Progenitor cell of endocrine pancreas (in vitro differentiated cells): ENCODE results near the gene STX1B. TPM values are rescaled to one million over a fixed set of nuclear protein-coding genes. Genes with fewer than 3 reads are reported as not detected.

Experiments
- DNase-seq: peaks from one replicate; pipeline ENCODE4 v3.0.0; 2021; ENCODE audit warnings: low spot score; ENCODE audit not compliant: unreplicated experiment
- H3K27ac Mint-ChIP-seq: 2 replicates; pipeline ENCODE4 v1.8.0; 2021; ENCODE audit warnings: mild to moderate bottlenecking, moderate library complexity, mixed read lengths
- H3K27me3 Mint-ChIP-seq: 2 replicates; pipeline ENCODE4 v1.8.0; 2021; ENCODE audit warnings: mixed read lengths
- H3K36me3 Mint-ChIP-seq: 2 replicates; pipeline ENCODE4 v1.8.0; 2022; ENCODE audit warnings: mixed read lengths; ENCODE audit not compliant: insufficient read depth
- H3K4me1 Mint-ChIP-seq: 2 replicates; pipeline ENCODE4 v1.8.0; 2021; ENCODE audit warnings: low read depth, mixed read lengths
- H3K4me3 Mint-ChIP-seq: 2 replicates; pipeline ENCODE4 v1.8.0; 2021; ENCODE audit warnings: low read depth, mild to moderate bottlenecking, moderate library complexity, mixed read lengths
- H3K9me3 Mint-ChIP-seq: 2 replicates; pipeline ENCODE4 v1.8.0; 2021; ENCODE audit warnings: low read depth, mixed read lengths
- CTCF ChIP-seq: fragments of 200-600 bp; sonication (generic); IDR thresholded peaks from one replicate; pipeline ENCODE4 v1.5.0; 2021; ENCODE audit warnings: antibody characterized with exemption, mild to moderate bottlenecking; ENCODE audit not compliant: unreplicated experiment
- total RNA-seq: library from RNA; stranded (reverse); gene quantifications from 2 replicates; pipeline ENCODE4 v1.2.1, GENCODE V29; 2021

Gene STX1B
- total RNA-seq, 1 donor from 2014 or later = 1.0 TPM

- H3K27ac Mint-ChIP-seq = no peak overlapping the region
- H3K4me3 Mint-ChIP-seq = no peak overlapping the region
- DNase-seq = no peak
- H3K36me3 Mint-ChIP-seq = peaks cover 5% of the 10 kb centered on the region
- H3K9me3 Mint-ChIP-seq = no peaks in the 10 kb centered on the region
- no peaks in the 10 kb centered on the region for H3K27me3 Mint-ChIP-seq
- no peak for TF ChIP-seq CTCF
- peaks cover 2% of the 10 kb centered on the region for H3K4me1 Mint-ChIP-seq
Observed at GRCh38 chr16:30987581-30988190, 22.8 kb downstream of the STX1B start.

GRCh38 chr16:30986129-30986991, 24.1 kb downstream of the STX1B start:
- no peaks in the 10 kb centered on the region for H3K9me3 Mint-ChIP-seq
- no peaks in the 10 kb centered on the region for H3K27me3 Mint-ChIP-seq
- DNase-seq = no peak
- H3K27ac Mint-ChIP-seq = no peak overlapping the region
- peaks cover 2% of the 10 kb centered on the region for H3K4me1 Mint-ChIP-seq
- H3K4me3 Mint-ChIP-seq = no peak overlapping the region
- no peak for TF ChIP-seq CTCF
- peaks cover 5% of the 10 kb centered on the region for H3K36me3 Mint-ChIP-seq

DNA sequence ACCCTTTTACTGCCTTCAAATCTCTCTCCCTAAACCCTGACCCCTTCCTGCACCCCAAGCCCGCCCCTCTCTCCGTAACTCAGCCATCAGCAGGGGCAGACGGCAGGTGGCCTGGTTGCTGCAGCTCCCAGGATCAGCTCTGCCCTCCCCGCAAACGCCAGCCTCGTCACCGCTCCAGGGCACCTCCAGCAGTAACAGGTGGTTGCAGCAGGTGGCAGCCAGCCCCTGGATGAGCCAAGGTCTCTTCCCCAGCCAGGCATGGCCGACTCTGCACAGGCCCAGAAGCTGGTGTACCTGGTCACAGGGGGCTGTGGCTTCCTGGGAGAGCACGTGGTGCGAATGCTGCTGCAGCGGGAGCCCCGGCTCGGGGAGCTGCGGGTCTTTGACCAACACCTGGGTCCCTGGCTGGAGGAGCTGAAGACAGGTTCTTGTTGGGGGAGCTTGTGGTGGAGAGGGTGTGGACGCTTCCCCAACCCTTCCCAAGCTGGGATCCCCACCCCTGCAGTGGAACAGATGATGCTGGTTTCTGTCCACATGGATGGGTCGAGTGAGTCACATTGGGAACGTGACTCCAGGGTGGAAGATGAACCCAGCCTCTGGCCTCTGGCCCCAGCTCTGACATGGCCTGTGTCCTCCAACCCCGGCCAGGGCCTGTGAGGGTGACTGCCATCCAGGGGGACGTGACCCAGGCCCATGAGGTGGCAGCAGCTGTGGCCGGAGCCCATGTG, 24.9 kb downstream of the STX1B start:
- peak overlapping the region; percentile 56 for H3K4me3 Mint-ChIP-seq
- no peak for TF ChIP-seq CTCF
- peak overlapping the region; percentile 84 for H3K27ac Mint-ChIP-seq

GRCh38 chr16:30984669-30985400, 25.6 kb downstream of the STX1B start, which contains the start of gene HSD3B7:
TSS of gene HSD3B7 (plus strand) at chr16:30985207. CDS start at chr16:30985659, 452 bp downstream.
- Mint-ChIP-seq H3K27ac (peak within 1 kb of the TSS; percentile 84), H3K4me1 (peaks cover 2% of the 10 kb centered on the region), H3K9me3 (no peaks in the 10 kb centered on the region), H3K36me3 (peaks cover 8% of the 10 kb centered on the region), H3K4me3 (peak within 1 kb of the TSS; percentile 56), H3K27me3 (no peaks in the 10 kb centered on the region)
- TF ChIP-seq CTCF = peak; percentile 86
- peak; percentile 90 for DNase-seq

More for the DNA sequence above, 24.9 kb downstream of the STX1B start:
- Mint-ChIP-seq H3K36me3 (peaks cover 5% of the 10 kb centered on the region), H3K4me1 (peaks cover 2% of the 10 kb centered on the region), H3K27me3 (no peaks in the 10 kb centered on the region), H3K9me3 (no peaks in the 10 kb centered on the region)
- DNase-seq = peak; percentile 39
